GM12874 (cell line): Measurements from ENCODE around the gene SOX15.

Source experiments
- TF ChIP-seq, protein P1 (sequence below): IDR thresholded peaks from 2 replicates; pipeline ENCODE4 v1.5.1; 2011; ENCODE audit warnings: low read depth, mild to moderate bottlenecking, control low read depth, low read length, moderate library complexity; ENCODE audit not compliant: insufficient read depth

SOX15 gene

DNA sequence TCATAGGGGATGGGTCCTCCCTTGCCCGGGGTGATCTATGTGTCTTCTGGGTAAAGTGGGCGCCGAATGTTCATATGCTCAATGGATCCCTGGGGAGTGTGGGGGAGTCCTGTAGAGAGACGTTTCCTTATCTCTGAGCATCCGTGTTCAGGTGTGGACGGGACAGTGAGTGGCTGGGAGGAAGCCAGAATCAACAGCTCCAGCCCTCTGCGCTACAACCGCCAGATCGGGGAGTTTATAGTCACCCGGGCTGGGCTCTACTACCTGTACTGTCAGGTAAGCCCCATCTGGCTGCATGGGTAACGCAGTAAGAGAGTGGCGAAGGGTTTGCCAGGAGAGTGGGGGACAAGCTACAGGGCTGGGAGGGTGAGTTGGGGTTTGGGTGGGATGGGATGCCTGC is 33.3 kb downstream of the SOX15 start:
- TF ChIP-seq, protein P1, sequence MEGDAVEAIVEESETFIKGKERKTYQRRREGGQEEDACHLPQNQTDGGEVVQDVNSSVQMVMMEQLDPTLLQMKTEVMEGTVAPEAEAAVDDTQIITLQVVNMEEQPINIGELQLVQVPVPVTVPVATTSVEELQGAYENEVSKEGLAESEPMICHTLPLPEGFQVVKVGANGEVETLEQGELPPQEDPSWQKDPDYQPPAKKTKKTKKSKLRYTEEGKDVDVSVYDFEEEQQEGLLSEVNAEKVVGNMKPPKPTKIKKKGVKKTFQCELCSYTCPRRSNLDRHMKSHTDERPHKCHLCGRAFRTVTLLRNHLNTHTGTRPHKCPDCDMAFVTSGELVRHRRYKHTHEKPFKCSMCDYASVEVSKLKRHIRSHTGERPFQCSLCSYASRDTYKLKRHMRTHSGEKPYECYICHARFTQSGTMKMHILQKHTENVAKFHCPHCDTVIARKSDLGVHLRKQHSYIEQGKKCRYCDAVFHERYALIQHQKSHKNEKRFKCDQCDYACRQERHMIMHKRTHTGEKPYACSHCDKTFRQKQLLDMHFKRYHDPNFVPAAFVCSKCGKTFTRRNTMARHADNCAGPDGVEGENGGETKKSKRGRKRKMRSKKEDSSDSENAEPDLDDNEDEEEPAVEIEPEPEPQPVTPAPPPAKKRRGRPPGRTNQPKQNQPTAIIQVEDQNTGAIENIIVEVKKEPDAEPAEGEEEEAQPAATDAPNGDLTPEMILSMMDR = no peak

DNA sequence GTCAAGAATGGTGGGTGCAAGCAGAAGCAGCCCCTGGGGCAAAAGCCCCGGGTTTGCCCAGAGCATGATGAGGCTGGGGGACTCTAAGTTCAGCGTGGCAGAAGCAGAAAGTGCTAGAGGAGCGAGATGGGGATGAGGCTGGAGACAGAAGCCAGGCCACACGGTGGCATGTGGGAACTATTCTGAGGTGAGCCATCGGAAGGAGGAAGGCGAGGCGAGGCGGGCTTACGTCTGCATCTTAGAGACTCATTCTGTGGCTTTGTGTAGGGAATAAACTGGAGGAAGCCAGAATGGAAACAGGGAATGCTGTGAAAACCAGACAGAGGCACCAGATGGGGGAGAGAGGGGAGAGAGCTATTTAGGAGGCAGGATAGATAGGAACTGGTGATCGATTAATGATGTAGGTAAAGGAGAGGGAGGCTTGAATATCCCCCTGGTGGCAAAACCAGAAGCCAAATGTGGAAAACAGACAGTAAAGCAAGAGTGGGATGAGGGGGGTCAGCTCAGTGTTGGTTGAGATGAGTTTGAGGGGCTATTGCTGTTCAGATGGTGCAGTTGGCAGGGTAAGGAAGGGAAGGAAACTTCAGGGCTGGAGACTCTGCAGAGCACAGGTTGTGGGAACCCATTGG is 34.5 kb downstream of the SOX15 start:
- TF ChIP-seq, protein P1 = no peak

DNA sequence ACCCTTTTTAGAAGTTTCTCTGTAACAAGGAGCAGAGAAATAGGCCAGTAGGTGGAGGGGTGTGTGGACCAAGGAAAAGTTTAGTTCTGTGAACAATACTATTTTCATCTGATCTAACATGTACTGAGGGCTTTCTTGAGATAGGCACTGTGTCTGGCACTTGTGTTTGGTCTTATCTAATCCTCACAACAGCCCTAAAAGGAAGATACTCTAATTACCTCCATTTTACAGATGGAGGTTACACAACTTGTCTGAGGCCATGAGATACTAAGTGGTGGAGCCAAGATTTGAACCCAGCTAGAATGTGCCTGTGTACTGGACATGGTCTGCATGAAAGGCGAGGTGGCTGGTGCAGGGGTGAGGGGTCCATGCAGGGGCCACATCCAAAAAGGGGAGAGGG is 36.5 kb downstream of the SOX15 start:
- TF ChIP-seq, protein P1 = no peak

DNA sequence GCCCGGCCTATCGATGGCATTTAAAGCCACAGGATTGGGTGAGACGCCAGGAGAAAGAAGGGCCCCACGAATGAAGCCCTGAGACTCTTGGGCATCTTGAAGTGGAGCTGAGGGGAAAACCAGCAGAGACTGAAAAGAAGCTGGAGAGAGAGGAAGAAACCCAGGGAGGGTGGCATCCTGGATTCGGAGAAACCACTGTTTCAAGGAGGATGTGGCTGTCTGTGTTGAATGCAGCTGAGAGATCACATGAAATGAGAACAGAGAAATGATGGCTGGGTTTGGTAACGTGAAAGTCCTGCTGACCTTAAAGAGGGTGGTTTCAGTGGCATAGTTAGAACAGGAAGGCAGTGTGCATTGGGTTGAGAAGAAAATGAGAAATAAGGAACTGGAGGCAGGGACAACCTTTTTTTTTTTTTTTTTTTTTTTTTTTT is 37.3 kb downstream of the SOX15 start:
- TF ChIP-seq, protein P1 = no peak

DNA sequence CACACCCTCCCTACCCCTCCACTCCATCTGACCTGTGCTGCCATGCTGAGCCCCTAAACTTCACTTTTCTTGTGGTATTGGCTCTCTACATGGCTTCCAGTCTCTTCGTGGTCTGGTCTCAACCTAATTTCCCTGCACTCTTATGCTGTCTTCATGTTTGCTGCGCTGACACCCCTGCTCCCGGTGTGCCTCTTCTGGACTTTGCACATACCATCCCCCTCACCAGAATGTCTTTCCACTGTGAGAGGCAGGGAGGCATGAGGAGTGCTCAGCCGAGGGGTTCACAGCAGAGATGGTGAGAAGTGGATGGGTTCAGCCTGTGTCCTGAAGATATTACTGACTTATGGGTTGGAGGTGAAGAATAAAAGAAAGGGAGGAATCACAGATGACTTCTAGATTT is 38.5 kb downstream of the SOX15 start:
- TF ChIP-seq, protein P1 = no peak

DNA sequence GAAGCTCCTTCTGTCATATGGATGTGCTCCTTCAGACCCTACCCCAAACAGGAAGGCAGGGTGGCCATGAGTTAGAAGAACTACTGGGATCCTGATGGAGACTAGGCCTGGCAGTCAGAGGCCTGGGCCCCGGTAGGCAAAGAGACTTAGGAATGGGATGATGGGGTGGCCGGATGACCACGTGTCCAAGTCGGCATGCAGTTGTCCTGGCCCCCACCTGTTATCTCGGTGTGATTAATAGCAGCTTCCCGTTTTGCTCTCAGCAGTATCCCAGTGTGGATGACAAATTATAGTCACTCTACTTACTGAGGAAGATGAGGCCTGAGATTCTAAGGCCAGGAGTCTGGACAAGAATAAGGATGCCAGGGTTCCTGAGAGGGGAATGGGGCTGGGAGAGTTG is 39.5 kb downstream of the SOX15 start:
- TF ChIP-seq, protein P1 = no peak

DNA sequence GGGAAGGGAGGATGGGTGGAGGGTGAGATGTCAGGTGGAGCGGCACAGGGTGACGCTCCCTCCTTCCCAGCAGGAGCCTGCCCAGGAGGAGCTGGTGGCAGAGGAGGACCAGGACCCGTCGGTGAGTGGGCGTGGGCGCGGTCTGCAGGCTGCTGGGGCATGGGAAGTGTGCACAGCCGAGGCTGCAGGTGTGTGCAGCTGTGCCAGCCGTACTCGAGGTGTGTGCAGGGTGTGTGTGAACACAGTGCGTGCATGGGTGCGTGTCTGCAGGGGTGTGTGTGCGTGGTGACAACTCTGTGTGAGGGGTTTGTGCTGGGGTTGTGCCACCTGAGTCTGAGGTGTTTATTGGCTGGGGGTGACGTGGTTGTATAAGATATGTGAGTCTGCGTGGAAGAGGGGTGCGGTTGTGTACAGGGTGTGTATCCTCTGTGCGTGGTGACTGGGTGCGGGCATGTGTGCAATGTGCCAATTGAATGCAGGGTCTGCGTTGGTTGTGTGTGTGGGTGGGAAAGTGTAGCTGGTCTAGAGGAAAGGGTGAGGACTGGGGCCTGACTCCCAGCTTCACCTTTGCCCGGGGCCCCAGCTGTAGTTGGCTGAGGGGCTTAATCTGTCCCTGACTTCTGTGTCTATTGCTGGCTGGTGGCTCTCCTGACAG is 40.4 kb downstream of the SOX15 start:
- TF ChIP-seq, protein P1 = no peak
